Neutrophil (primary cell): ENCODE measurements around the gene SEC22C.
A peak's percentile ranks its signal among the peaks of the same experiment; 100 is the strongest.

ENCODE experiments used
- H3K27ac ChIP-seq: fragments of 200-600 bp; sonication (generic); 2 replicates; pipeline ENCODE4 v1.5.1; 2016; ENCODE audit warnings: mild to moderate bottlenecking, moderate library complexity
- H3K27me3 ChIP-seq: fragments of 200-600 bp; sonication (generic); 2 replicates; pipeline ENCODE4 v1.6.0; 2016; ENCODE audit warnings: mild to moderate bottlenecking
- H3K36me3 ChIP-seq: fragments of 200-600 bp; sonication (generic); 2 replicates; pipeline ENCODE4 v1.5.1; 2017
- H3K4me1 ChIP-seq, 2 experiments: fragments of 200-600 bp in 1 of 2; sonication (generic) in 1 of 2; 1 replicate in 1 of 2; 2 replicates in 1 of 2; pipeline versions ENCODE4 v1.5.1 to v1.6.1; 2013 to 2016; ENCODE audit warnings: low read depth in 1 of 2, low read length in 1 of 2, mild to moderate bottlenecking in 1 of 2, moderate library complexity in 1 of 2; ENCODE audit not compliant: control insufficient read depth in 1 of 2, insufficient read depth in 1 of 2
- H3K4me3 ChIP-seq, 2 experiments: fragments of 200-600 bp in 1 of 2; sonication (generic) in 1 of 2; 1 replicate in 1 of 2; 2 replicates in 1 of 2; pipeline ENCODE4 v1.5.1; 2013 to 2016; ENCODE audit warnings: low read depth in 1 of 2, low read length in 1 of 2, mild to moderate bottlenecking in 1 of 2, moderate library complexity in 1 of 2
- H3K9me3 ChIP-seq: fragments of 200-600 bp; sonication (generic); 2 replicates; pipeline ENCODE4 v1.5.1; 2016
- CTCF ChIP-seq: fragments of 200-600 bp; sonication (generic); IDR thresholded peaks from 2 replicates; pipeline ENCODE4 v1.5.1; 2016; ENCODE audit warnings: antibody characterized with exemption

SEC22C gene

DNA sequence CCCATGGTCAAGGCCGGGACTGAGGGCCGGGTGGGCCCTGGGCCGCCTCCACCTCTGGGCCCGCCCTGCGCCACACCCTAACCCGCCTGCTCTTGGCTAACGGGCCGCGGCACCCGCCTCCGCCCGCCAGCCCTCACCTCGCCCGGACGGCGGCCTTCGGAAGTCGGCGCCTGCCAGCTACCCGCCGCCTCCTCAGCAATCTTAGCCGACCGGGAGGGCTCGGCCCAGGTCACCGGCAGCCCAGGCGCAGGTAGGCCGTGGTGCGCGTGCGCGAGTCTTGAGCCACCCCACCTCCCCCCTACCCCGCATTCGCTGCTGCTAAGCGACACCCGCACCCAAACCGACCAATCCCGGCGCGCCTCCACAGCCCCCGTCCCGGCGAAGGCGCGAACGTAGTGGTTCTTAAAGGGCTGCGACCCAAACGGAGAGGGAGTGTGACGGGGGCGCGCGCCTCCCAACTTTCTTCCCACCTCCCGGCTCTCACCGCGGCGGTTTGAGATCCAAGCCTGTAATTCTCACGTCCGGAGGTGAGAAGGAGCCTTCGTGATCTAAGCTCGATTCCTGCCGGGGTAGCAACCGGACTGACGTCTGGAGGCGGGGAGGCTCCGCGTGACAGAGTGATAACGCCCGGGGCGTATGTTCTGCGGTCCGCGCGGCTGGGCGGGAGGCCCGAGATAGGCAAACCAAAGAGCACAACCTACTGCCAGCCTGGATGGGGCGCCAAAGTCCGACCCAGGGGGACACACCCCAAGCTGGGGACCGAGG is at the start of gene SEC22C:
Gene SEC22C, minus strand, starts transcription at position 259 of the 765 bp plus-strand sequence. CDS start 12,921 bp downstream, outside the sequence.
- Histone ChIP-seq H3K27ac (peak within 1 kb of the TSS; percentile 84), H3K27me3 (no peaks in the 10 kb centered on the region), H3K4me3 (peak within 1 kb of the TSS; percentile 73 to 90), H3K9me3 (no peaks in the 10 kb centered on the region), H3K4me1 (peaks cover 17 to 21% of the 10 kb centered on the region in 2 experiments), H3K36me3 (no peaks in the 10 kb centered on the region)
- peak; percentile 21 for TF ChIP-seq CTCF

DNA sequence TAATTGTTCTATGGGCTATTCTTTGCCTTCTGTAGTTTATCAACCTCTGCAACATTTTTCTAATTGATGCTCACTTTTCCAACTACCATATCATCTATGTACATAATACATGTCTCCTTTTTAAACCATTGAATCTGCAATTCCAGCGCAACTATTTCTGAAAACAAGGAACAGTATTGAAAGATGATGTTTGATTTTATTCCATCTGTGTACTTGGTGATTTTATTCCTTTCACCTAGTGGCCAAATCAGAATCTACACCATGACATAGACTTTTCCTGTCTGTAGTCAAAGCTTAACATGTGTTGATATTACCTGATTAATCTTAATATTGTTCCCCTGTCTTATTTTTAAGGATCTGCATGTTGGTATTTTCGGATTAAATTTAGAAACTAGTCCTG is 31.7 kb upstream of the SEC22C start:
- H3K27ac ChIP-seq: peak overlapping the region; percentile 36
- no peaks in the 10 kb centered on the region for H3K9me3 ChIP-seq
- peaks cover 19% of the 10 kb centered on the region for H3K36me3 ChIP-seq
- no peak for TF ChIP-seq CTCF
- H3K4me1 ChIP-seq: peaks cover 22 to 25% of the 10 kb centered on the region in 2 experiments
- H3K27me3 ChIP-seq: no peaks in the 10 kb centered on the region
- no peak overlapping the region for H3K4me3 ChIP-seq

GRCh38 chr3:42612928-42613327 is 31.2 kb upstream of the SEC22C start:
- TF ChIP-seq CTCF: no peak
- peaks cover 20% of the 10 kb centered on the region for H3K36me3 ChIP-seq
- peak overlapping the region; percentile 36 for H3K27ac ChIP-seq
- H3K27me3 ChIP-seq: no peaks in the 10 kb centered on the region
- H3K4me1 ChIP-seq: peaks cover 22 to 25% of the 10 kb centered on the region in 2 experiments
- no peak overlapping the region for H3K4me3 ChIP-seq
- no peaks in the 10 kb centered on the region for H3K9me3 ChIP-seq

GRCh38 chr3:42612217-42612616 is 30.4 kb upstream of the SEC22C start:
- Histone ChIP-seq H3K27ac (peak overlapping the region; percentile 15), H3K36me3 (peaks cover 19% of the 10 kb centered on the region)
- TF ChIP-seq CTCF: no peak

DNA sequence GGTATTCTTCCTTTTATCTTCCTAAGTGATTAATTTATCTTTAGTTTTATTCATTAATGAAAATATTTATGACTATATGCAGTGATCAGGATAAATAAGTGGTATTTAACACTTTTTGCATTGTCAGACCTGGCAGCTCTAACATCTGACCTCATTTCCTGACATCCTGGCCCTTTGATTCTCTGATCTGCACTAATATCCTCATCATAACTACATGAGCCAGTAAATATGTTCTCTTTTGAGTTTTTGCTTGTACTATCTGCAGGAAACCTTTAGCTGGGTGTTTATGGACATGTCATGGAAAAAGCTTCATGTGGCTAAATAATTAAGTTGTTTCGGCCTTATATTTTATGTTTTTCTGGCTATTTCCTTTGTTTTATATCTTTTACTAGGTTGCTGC is 29.2 kb upstream of the SEC22C start:
- Histone ChIP-seq H3K27me3 (no peaks in the 10 kb centered on the region), H3K9me3 (no peaks in the 10 kb centered on the region), H3K4me3 (no peak overlapping the region), H3K4me1 (peaks cover 9 to 13% of the 10 kb centered on the region in 2 experiments), H3K36me3 (peaks cover 26% of the 10 kb centered on the region), H3K27ac (no peak overlapping the region)
- TF ChIP-seq CTCF: no peak

More at GRCh38 chr3:42612217-42612616, 30.4 kb upstream of the SEC22C start:
- Histone ChIP-seq H3K27me3 (no peaks in the 10 kb centered on the region), H3K4me3 (no peak overlapping the region), H3K9me3 (no peaks in the 10 kb centered on the region), H3K4me1 (peaks cover 21 to 25% of the 10 kb centered on the region in 2 experiments)
